ENCODE measurements around the gene SOS1.

DNA sequence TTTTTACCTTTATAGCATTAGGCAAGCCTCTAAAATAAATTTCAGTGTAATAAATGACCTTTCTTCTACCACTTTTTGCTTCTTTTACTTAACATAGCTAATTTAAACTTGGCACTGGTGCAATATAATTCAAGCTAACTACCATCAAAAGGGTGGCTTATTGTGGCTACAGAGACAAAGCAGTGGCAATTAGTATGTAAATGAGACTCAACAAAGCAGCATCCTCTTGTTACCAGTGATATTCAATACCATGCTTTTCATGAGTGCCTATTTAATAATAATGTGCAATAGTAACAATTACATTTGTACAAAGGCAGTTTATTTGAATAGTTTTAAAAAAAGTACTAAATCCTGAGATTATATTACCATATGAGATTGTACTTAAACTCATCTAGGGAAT, 93.4 kb downstream of the SOS1 start:
- TF ChIP-seq ZFP3 (tag by site-specific recombination; IDR thresholded peaks at IDR 0.05; ENCODE audit: low read depth): no peak
- no peak for TF ChIP-seq CTCF (tag by site-specific recombination; IDR thresholded peaks at IDR 0.05)
- no peak for TF ChIP-seq ZNF600 (tag by site-specific recombination; IDR thresholded peaks at IDR 0.05)
- no peak for TF ChIP-seq ZNF843 (tag by site-specific recombination; IDR thresholded peaks at IDR 0.05)
- TF ChIP-seq ZNF114 (tag by site-specific recombination; IDR thresholded peaks at IDR 0.05): no peak
- no peak for TF ChIP-seq ZEB2 (tag by site-specific recombination; IDR thresholded peaks at IDR 0.05)
- no peak for TF ChIP-seq PBX3 (CRISPR knock-in tag; IDR thresholded peaks at IDR 0.05)
- no peak for TF ChIP-seq ZBTB1 (tag by site-specific recombination; IDR thresholded peaks at IDR 0.05)
- no peak for TF ChIP-seq REST (tag by site-specific recombination; IDR thresholded peaks at IDR 0.05)
- no peak for TF ChIP-seq MZF1 (tag by site-specific recombination; IDR thresholded peaks at IDR 0.05; ENCODE audit: borderline replicate concordance)
- TF ChIP-seq ZNF24 (tag by site-specific recombination; IDR thresholded peaks at IDR 0.05): no peak
